NK-92 (cell line): ENCODE measurements around the gene LRRC8B.
"Not testable (repeated sequence)": the region's sequence is repeated elsewhere in the genome, so short reads cannot be mapped to it uniquely, and the experiment has no call there.

Experiments used
- DNase-seq: peaks from one replicate; lab custom pipeline; 2025; ENCODE audit not compliant: unreplicated experiment; lab: John Stamatoyannopoulos, UW

Gene LRRC8B

DNA sequence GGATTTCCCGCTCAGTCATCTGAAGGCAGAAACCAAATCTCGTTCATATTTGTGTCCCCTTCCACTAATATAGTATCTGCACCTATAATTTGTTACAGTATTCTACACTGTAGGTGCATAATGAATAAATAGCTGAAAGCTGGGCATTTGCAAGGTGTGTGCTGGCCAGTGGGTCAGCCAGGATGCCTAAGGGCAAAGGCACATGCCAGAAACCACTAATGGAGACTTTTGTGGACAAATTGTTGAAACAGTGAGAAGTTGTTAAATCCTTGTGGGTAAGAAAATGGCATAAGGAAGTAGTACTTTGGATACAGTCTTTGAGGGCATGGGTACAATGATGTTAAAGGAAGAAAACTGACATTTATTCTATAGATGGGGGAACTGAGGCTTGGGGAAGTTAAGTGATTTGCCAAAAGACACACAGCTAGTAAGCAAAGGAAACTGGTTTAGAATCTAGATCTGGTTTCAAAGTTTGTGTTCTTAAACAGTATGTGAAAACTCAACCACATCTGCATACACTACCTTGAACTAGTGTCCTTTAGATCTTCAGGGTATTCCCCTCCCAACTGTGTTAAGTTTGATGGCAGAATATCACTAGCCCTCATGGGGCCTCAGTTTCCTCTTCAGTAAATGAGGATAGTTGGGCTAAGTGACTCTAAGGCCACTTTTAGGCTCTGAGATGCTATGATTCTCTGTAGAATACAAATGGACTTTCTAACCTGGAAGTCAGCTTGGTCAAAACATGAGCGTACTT is 81.8 kb downstream of the LRRC8B start:
- DNase-seq, result no peak

DNA sequence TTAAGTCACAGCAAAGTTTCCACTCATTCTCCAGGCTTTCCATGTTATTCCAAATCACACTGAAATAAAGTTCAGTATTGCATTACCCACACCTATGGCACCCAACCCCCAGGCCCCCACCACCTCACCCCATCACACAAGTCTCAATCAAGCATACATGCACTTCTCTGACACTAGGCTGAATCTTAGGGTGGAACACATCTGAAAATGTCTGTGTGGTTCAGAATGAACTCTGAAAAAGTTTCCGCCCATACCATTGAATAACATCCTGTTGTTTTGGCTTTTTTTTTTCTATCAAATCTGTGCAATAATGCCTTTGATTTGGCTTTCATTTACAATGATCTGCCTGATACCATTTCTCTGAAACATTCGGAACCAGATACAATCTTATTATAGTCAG is 82.5 kb downstream of the LRRC8B start:
- DNase-seq, result no peak

DNA sequence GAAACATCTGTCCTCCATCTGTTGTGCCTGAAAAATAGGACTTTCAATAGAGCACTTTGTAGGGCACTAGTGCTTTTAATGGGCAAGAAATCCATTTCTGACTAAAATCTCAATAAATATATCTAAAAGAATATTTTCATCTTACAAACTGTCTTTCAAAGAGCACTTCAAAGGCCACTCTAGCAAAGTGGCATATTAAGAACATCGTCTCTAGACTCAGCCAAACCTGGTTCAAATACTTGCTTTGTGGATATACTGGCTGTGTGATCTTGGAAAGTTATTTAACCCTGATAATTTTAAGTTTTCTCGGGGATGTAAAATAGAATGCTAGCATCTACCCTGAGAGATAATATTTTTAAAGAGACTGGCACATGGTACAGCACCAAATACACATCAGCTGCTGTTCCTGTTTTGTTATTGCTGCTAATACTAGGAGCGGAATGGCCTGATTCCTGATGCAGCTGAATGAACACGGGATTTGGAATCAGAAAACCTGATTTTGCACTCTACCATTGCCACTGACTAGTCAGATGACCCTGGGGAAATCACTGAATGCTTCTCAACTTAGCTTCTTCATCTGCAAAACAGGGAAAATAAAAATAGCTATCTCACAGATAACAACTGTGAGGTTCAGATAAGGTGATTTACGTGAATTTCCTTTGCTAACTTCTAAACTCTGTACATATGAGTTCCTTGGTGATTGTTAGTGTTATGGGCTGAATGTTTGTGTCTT is 83.1 kb downstream of the LRRC8B start:
- DNase-seq, result no peak

DNA sequence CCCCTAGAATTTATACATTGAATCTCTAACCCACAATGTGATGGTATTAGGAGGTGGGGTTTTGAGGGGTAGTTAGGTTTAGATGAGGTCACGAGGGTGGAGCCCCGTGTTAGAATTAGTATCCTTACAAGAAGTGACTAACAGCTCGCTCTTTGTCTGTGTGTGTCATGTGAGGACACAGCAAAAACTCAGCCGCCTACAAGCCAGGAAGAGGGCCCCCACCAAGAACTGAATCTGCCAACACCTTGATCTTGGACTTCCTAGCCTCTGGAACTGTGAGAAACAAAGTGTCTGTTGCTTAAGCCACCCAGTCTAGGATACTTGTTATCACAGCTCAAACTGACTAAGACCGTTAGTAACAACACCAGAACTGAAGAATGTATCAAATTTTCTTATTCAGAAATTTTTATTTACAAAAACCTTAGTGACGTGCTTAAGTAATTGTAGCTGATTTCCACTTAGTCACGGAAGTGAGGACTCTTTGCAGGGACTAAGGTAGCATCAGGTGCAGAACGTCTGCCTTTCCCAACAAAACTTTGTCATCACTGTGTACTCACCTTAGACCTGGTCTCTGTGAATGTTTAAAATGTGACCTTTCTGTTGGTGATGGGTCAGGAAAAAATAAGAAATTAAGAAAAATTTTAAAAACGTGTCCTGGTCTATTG is 83.8 kb downstream of the LRRC8B start:
- DNase-seq, result no peak

DNA sequence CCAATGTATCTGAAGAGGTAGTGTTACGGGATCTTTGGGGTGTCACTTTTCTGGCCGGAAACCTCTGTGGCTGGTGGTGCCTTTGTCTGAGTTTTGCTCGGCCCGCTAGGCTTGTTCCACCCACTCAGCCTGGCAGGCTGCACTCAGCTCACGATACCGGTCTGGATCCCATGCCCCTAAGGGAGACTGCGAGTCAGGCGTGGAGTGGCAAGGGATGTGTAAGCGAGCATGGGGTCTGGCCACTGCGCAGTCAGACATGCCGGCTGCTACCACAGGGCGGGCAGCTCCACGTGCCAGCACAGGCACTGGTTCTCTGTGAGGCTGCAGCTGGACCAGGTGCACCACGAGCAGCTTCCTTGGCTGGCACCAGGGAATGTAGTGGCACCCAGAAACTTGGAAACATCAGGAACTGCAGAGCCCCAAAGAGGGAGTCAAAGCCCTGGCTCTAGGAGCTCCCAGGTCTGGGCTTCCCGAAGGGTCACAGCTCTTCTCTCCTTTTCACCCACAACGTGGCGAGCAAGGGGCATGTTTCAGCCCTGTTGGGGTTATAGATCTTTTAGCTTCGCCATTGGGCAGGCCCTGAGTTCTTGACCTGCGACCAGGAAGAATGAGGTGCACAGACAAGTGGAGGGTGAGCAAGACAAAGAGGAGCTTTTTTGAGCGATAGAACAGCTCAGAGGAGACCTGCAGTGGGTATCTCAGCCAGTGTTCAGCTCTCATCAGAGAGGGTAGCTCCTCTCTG is 84.5 kb downstream of the LRRC8B start:
- DNase-seq, result no peak

DNA sequence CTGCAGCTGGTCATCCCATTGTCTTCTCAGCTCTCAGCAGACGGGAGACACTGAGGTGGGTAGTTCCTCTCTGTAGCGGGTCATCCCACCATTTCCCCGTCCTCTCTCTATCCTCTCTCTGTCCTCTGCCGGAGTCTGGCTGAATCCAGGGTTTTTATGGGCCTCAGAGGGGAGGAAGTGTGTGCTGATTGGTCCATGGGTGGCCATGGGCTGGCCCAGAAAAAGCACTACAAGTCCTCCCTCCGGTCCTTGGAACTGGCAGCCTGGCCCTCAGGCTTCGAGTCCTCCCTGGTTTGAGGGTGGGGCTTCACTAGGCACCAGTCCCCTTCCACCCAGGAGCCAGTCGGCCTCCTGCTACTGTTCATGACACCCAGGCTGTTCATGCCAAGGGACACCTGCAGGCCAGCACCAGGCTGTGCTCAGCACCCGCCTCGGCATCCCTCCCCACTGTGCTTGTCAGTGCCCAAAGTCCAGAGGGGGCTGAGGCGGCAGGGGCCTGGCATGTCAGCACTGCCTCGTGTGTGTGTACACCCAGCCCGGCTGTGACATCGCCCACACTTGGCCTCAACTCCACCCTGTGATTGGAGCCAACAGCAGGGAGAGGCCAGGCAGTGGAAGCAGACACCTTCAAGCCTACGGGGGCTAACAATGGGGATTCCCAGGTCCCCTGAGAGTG is 85.3 kb downstream of the LRRC8B start:
- DNase-seq, result no peak

DNA sequence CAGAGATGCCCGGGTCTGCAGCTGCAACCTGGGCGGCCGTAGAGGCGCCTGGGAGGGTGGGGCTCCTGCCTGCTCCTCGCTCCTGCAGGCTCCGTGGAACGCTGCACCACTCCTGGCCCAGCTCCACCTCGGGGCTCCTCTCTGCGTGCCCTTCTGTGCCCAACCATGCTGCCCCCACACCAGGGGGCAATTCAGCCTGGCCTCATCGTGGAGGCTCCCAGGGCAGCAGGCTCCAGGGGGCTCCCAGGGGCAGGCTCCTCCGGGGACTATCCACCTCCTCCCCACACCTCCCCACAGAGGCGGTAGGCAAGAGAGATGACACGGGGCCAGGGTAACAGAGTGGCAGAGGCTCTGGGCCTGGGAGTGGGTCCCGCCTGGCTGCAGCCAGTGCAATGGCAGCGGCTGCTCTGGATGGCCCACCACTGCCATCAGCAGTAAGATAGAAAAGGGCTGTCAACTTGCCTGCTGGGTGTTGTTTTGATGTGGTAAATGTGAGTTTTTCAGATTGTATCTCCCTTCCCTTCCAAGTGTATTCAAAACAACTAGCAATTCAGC is 85.9 kb downstream of the LRRC8B start:
- no peak for DNase-seq

DNA sequence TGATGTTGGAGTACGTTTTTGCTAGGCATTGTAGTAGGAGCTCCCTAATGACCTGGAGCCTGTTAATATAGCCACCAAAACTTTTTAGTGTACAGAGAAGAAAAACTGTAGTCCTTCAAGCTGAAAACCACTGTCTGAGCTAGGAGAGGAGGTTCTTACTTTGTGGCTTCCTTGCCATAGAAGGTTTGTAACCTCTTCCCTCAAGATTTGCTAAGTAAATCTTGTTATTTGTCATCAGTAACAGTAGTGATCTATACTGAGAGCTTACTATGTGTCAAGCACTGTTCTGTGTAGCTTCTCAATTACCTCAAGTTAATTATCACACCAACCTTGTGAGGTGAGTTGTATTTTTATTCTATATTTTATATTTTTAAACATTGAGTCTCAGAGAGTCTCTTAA is 87.1 kb downstream of the LRRC8B start:
- DNase-seq, result no peak

DNA sequence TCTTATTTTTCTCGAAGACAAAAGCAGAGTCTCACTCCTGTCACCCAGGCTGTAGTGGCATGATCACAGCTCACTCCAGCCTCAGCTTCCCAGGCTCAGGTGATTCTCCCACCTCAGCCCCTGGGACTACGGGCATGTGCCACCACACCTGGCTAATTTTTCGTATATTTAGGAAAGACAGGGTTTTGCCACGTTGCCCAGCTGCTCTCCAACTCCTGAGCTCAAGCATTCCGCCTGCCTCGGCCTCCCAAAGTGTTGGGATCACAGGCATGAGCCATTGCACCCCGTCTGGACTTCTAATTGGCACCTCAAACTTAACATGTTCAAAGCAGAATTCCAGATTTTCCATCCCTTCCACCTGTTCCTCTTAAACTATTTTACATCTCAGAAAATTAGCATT is 89.3 kb downstream of the LRRC8B start:
- no peak for DNase-seq

DNA sequence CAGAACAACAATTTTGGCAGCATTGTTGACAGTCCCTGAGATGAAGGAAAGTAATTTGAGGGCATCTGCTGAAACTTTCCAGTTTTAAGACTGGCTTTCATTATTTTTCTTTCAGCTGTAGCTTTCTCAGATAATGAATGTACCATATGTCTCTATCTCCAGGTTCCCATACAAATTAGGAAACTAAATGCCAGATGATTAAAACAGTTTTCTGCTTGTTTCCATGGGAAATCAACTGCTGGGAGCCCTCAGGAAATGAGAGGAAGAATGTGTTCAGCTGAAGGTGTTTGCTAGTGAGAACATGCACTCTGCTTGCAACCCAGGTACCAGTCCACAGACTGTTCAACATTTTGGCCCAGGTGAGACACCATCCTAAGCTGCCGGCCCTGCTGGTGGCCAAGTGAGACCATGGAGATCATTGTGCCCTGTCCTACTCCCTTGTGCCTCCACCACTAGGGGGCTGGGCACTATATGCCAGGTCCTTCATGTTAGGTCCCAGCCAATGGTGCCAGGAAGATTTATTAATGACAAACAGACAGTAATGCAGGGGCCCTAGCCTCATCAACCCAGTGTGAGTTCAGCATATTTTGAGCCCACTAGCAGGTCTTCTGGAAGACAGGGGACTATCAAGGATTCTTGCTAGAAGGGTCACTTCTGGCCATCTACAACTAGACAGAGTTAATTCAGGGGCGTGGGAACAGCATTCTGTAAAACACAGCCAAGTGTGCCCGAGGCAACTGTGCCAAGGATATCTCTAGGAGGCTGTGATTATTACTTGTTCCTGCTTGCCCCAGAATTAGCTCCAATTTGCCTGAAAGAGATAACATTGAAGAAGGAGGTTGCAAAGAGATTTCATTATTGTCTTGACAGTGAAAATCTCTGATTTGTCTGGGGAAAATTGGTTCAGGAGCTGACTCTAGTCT is 91.3 kb downstream of the LRRC8B start:
- no peak for DNase-seq

DNA sequence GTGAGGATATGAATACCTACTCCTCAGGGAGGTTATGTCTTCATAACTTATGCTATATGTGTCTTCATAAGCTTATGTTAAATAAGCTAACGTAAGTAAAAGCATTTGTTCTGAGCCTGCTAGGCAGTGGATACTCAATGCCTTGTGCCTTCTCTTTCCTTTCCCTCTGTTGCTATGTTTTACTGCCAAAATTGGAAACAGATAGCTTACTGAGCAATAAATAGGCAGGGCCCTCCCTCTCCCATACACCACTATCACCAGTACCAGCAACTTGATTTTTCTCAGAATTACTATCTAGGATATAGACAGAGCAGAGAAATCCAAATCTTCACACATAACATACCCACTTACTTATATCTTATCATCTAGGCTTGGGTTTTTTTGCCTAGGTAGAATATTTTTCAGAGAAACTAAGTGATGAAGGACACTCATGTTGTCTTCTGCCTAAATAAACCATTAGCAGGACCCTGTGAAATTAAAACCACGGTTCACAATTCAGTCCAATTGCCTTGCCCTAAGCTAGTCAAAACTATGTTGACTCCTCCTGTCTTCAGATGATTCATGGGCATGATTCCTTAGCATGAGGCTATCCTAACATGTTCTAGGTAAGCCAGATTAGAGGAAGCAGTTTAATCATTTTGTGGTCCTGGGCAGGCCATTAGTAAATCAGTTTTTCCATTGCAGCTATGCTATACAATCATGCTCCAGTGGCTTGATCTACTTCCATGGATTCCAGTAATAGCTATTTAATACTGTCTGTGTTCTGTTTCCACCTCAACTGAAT is 92.4 kb downstream of the LRRC8B start:
- DNase-seq, result no peak

DNA sequence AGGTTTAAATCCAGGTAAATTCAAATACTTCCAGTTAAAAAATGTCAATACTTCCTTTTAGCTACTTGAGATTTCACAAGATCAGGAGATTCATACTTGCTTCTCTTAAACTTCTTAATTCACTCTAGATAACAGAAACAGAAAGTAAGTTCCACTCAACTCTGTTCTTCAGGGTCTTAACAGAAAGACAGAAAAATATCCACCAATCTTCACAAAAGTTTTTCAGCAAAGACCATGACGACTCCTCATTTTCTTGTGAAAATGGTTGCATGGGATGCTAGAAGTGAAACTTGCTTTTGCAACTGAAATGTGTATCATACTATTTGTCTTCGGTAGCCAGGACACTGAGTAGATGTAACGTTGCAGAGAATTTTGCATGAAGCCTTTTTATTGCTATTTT is 96.0 kb downstream of the LRRC8B start:
- DNase-seq, result no peak

DNA sequence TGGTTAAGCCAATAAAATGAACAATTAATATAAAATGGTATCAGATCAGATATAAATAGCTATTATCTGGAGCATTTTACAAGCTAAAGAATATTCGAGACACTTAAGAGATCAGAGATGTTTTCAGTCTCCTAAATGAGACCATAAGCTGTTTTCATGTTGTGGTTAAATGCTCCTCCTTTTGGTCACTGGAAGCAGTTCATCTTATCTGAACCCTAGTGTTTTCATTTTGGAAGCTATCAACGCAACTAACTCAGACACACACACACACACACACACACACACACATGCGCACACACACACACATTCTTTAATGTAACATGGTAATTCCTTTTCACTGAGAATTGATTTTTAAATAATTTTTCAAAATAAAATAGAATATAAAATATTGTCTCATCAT is 98.3 kb downstream of the LRRC8B start:
- no peak for DNase-seq

DNA sequence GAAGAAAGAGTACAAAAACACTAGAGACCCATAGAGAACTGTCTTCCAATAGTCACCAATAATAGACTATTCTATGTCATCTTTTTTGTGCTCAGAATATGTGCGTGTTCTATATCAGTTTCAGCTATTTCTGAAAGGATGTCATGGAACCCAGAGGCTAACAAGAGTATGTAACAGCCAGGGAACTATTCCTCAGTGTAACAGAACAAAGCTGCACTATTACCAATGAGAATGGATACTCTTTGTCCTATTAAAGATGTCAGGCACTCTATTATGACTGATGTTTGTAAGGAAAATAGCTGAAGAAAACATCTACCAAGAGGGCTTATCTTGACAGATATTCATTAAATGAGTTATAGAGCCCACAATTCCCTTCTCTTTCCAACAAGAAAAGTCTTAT is 99.7 kb downstream of the LRRC8B start:
- no peak for DNase-seq

DNA sequence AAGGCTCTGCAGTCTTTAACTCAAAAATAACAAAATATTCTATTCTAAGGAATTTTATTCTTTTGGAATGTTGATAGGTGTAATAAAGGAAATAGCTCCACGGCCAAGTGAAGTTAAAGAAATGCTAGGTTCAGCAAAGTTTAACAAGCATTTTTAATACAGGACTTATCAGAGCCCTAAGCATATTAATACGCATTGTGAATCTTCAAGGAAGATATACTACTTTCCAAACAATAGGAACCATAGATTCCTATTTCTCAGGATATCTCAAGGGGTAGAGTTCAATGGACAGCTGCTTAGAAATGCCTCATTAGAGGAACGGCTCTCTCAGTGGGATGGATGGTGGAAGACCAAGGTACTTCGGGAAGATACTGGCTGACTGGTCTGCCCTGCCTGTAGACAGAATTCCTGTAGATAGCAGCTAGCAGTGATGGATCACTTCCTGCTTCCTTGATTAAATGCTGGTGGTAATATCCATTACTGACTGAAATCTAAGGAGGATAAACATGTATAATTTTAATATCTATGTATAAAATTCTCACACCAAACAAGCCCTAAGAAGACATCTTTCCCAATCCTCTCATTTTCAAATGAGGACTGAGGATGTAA is 100.2 kb downstream of the LRRC8B start:
- DNase-seq, result no peak

DNA sequence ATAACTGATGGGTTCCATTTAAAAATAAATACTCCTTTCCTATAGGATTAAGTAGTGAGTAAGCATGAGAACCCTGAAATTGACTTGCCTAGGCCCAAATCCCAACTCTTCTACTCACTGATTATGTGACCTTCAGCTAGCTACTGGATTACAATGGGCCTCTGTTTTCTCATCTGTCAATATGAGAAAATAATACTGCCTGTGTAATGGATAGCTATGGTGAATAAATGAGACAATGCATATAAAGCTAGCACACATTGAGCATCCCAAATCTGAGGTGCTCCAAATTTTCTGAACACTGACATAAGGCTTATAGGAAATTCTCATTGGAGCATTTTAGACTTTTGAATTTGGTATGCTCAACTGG is 103.0 kb downstream of the LRRC8B start:
- DNase-seq, result no peak

DNA sequence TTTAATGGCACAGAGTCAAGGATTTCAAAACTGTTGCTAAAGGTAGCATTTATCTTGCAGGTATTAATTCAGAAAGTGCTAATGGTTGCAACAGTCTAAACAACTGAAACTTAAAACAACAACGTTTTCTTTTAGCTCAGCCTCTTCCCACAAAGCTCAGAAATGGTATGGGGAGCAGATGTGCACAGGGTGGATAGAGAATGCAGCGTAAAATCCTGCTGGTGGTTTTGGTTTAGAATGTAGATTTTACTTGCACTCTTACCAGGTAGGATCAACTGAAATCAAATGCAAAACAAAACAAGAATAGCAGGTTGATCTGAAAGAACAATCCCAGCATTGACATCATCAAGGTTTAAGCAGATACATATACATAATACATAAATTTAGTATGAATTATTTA is 104.5 kb downstream of the LRRC8B start:
- no peak for DNase-seq

DNA sequence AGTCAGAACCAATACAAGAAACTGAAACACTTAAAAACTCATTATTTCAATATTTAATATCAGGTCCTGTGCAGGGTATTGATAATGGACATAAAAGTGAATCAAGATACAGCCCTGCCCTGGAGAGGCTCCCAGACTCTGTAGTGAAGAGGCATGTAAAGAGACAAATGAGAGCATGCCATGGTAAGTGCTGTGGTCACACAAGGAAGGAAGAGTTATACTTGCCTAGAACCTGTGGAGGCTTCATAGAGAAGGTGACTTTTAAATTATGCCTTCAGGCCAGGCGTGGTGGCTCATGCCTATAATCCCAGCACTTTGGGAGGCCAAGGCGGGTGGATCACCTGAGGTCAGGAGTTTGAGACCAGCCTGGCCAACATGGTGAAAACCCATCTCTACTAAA is 105.0 kb downstream of the LRRC8B start:
- not testable (repeated sequence) for DNase-seq
